Measurements from ENCODE around the gene AQP7.
"Not testable (repeated sequence)": the region's sequence is repeated elsewhere in the genome, so short reads cannot be mapped to it uniquely, and the experiment has no call there.

Gene AQP7

DNA sequence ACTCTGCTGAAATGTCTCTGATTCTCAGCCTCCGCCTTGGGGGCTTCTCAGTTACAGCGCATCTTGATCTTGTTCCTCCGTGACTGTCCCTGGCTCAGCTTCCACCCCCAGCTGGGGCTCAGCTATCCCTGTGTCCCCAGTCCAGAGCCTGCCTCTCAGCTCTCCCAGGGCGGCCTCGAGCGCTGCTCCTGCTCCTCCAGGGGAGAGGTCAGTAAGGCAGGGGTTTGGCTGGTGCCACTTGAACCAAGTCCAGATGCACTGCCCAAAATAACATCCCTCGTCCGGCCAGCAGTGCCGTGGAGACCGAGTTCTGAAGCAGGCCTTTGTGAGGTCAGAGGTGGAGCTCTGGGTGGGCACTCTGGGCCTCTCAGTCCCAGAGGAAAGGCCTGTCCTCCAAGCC is at the start of gene AQP7:
TSS of gene AQP7 (minus strand) at position 198 of the 400 bp plus-strand sequence. CDS start 1,306 bp downstream, outside the sequence.
- not testable (repeated sequence) for H3K9ac ChIP-seq (ENCODE audit: low read depth in 1 of 2, low read length in 2 of 2); H3K36me3 ChIP-seq (ENCODE audit: control insufficient read depth in 2 of 2, insufficient read depth in 2 of 2, low read length in 2 of 2); H3K4me3 ChIP-seq (ENCODE audit: low read length in 2 of 2); H3K4me1 ChIP-seq (ENCODE audit: control insufficient read depth in 2 of 2, insufficient read depth in 2 of 2, low read length in 2 of 2); H3K27ac ChIP-seq (ENCODE audit: low read depth in 2 of 2, low read length in 2 of 2); H3K27me3 ChIP-seq (ENCODE audit: control insufficient read depth in 2 of 2, insufficient read depth in 2 of 2, low read length in 2 of 2); H3K9me3 ChIP-seq (ENCODE audit: control insufficient read depth in 2 of 2, low read length in 2 of 2)

DNA sequence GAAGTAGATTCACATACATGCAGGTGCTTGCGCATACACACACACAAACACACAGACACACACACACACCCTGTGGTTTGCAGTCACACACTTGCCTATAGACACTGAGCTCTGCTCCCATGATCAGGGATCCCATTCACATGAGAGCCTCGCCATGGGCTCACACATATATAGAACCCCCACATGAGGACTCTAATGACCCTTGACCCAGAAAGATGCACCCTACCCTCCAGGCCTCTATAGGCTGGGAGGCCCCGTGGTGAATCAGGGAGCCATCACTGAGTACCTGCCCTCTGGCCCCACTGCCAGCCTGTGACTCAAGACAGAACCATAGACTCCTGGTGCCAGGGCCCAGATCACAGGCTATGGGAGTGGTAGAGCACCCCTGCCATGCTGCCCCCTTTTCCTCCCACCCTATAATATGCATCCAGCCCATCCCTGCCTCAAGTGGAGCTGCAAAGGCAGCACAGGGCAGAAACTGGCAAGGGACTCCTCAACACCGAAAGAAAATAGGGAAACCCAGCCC is 48.3 kb upstream of the AQP7 start:
- H3K9me3 ChIP-seq (ENCODE audit: control insufficient read depth in 2 of 2, low read length in 2 of 2) = no peaks in the 10 kb centered on the region
- no peak overlapping the region for H3K4me3 ChIP-seq (ENCODE audit: low read length in 2 of 2)
- peaks cover 0 to 1% of the 10 kb centered on the region in 2 donors for H3K27me3 ChIP-seq (ENCODE audit: control insufficient read depth in 2 of 2, insufficient read depth in 2 of 2, low read length in 2 of 2)
- H3K27ac ChIP-seq (ENCODE audit: low read depth in 2 of 2, low read length in 2 of 2) = no peak overlapping the region
- no peaks in the 10 kb centered on the region for H3K36me3 ChIP-seq (ENCODE audit: control insufficient read depth in 2 of 2, insufficient read depth in 2 of 2, low read length in 2 of 2)
- no peak overlapping the region for H3K9ac ChIP-seq (ENCODE audit: low read depth in 1 of 2, low read length in 2 of 2)
- peaks cover 9 to 18% of the 10 kb centered on the region in 2 donors for H3K4me1 ChIP-seq (ENCODE audit: control insufficient read depth in 2 of 2, insufficient read depth in 2 of 2, low read length in 2 of 2)

DNA sequence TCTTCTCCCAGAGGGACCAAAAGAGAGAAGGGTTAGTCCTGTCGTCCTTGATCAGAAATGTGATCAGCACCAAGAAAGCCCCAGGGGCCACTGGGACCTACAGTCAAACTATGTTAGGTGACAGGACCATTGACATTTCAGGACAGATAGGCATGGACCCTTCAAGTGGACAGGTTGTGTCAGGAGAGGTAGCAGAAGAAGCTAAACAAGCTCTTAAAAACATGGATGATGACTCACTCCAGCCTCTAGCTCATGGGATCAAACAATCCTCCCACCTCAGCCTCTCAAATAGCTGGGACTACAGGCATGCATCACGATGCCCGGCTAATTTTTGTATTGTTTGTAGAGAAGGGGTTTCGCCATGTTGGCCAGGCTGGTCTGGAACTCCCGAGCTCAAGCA is 47.3 kb upstream of the AQP7 start:
- H3K4me3 ChIP-seq (ENCODE audit: low read length in 2 of 2) = no peak overlapping the region
- no peaks in the 10 kb centered on the region for H3K36me3 ChIP-seq (ENCODE audit: control insufficient read depth in 2 of 2, insufficient read depth in 2 of 2, low read length in 2 of 2)
- H3K27me3 ChIP-seq (ENCODE audit: control insufficient read depth in 2 of 2, insufficient read depth in 2 of 2, low read length in 2 of 2) = peaks cover 0 to 1% of the 10 kb centered on the region in 2 donors
- H3K4me1 ChIP-seq (ENCODE audit: control insufficient read depth in 2 of 2, insufficient read depth in 2 of 2, low read length in 2 of 2) = peaks cover 13 to 19% of the 10 kb centered on the region in 2 donors
- no peaks in the 10 kb centered on the region for H3K9me3 ChIP-seq (ENCODE audit: control insufficient read depth in 2 of 2, low read length in 2 of 2)
- H3K9ac ChIP-seq (ENCODE audit: low read depth in 1 of 2, low read length in 2 of 2) = no peak overlapping the region
- no peak overlapping the region for H3K27ac ChIP-seq (ENCODE audit: low read depth in 2 of 2, low read length in 2 of 2)

DNA sequence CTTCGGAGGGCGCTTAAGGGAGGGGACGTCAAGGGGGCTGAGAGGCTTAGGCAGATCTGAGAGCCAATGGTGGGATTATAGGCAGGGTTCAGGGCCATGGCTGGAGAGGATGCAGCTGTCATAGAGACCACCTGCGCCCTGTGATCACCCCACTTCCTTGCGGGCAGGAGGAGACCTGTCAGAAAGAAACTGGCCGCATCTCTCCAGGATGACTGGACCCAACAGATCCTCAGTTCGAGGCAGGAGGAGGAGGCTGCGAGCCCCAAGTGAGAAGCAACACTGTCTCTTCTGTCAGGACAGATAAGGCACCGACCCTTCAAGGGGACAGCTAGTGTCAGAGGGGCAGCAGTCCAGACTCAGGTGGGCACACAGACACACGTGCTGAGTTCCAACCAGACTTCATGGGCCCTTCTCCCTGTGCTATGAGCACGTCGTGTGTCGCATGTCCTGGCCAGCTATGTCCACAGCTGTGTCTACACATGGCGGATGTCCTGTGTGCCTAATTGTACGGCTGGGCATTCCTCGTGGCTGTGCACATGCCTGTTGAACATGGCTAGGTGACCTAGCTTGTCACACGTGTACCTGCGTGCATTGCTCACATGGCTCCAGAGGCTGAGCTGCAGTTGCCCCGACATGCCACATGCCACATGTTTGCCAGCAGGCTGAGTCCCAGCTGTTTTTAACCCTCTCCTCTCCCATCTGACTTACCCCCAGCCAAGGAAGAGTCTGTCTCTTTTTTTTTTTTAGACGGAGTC is 45.6 kb upstream of the AQP7 start:
- Histone ChIP-seq H3K9me3 (ENCODE audit: control insufficient read depth in 2 of 2, low read length in 2 of 2) (no peaks in the 10 kb centered on the region), H3K27ac (ENCODE audit: low read depth in 2 of 2, low read length in 2 of 2) (peak overlapping the region in 1 of 2 donors; percentile 73), H3K9ac (ENCODE audit: low read depth in 1 of 2, low read length in 2 of 2) (peak overlapping the region in 1 of 2 donors; percentile 39), H3K4me3 (ENCODE audit: low read length in 2 of 2) (peak overlapping the region; percentile 38 to 76), H3K36me3 (ENCODE audit: control insufficient read depth in 2 of 2, insufficient read depth in 2 of 2, low read length in 2 of 2) (no peaks in the 10 kb centered on the region), H3K27me3 (ENCODE audit: control insufficient read depth in 2 of 2, insufficient read depth in 2 of 2, low read length in 2 of 2) (peaks cover 0 to 1% of the 10 kb centered on the region in 2 donors), H3K4me1 (ENCODE audit: control insufficient read depth in 2 of 2, insufficient read depth in 2 of 2, low read length in 2 of 2) (peaks cover 13 to 19% of the 10 kb centered on the region in 2 donors)

DNA sequence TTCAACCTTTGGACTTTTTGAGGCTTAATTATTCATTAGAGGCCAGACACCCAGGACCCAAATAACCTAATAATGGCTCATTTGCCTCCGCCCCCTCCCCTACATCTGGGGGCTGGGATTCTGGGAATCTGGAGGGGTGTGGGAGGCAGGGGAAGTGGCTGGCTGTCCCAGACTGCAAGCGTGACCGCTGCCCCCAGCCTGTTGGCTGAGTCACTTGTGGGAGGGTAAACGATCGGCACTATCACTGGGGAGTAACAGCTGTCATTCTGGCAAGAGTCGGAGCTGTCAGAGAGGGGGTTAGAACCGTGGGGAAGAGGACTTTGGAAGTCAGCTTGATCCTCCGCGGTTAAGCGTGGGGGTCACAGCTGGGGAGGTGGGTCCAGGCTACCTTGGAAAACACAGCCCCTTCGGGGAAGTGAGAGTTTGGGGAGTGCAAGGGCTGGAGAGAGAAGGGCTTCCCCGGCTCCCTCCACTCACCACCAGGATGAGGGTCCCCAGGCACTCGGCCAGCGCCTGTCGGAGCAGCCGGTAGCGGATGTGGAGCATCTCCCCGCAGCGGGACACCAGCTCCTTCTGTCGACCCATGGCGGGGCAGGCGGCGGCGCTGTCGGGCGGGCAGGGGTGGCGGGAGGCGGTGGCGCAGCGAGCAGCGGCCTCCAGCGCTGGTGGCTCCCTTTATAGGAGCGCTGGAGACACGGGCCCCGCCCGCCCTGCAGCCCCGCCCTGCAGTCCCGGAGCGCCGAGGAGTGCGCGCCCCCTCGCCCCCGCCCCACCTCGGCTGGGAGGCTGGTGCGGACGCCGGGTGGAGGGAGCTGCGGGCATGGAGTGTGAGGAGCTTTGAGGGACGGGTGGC is 44.8 kb upstream of the AQP7 start, which contains the start of gene AQP3:
TSS of gene AQP3 (minus strand) at position 648 of the 853 bp plus-strand sequence. CDS start at position 585, 63 bp downstream.
- peak within 1 kb of the TSS; percentile 60 to 76 for H3K4me3 ChIP-seq (ENCODE audit: low read length in 2 of 2)
- H3K27me3 ChIP-seq (ENCODE audit: control insufficient read depth in 2 of 2, insufficient read depth in 2 of 2, low read length in 2 of 2) = peaks cover 0 to 1% of the 10 kb centered on the region in 2 donors
- peaks cover 0 to 3% of the 10 kb centered on the region in 2 donors for H3K36me3 ChIP-seq (ENCODE audit: control insufficient read depth in 2 of 2, insufficient read depth in 2 of 2, low read length in 2 of 2)
- H3K4me1 ChIP-seq (ENCODE audit: control insufficient read depth in 2 of 2, insufficient read depth in 2 of 2, low read length in 2 of 2) = peaks cover 13 to 19% of the 10 kb centered on the region in 2 donors
- peak within 1 kb of the TSS; percentile 50 to 73 for H3K27ac ChIP-seq (ENCODE audit: low read depth in 2 of 2, low read length in 2 of 2)
- peak within 1 kb of the TSS; percentile 39 to 76 for H3K9ac ChIP-seq (ENCODE audit: low read depth in 1 of 2, low read length in 2 of 2)
- H3K9me3 ChIP-seq (ENCODE audit: control insufficient read depth in 2 of 2, low read length in 2 of 2) = no peaks in the 10 kb centered on the region

DNA sequence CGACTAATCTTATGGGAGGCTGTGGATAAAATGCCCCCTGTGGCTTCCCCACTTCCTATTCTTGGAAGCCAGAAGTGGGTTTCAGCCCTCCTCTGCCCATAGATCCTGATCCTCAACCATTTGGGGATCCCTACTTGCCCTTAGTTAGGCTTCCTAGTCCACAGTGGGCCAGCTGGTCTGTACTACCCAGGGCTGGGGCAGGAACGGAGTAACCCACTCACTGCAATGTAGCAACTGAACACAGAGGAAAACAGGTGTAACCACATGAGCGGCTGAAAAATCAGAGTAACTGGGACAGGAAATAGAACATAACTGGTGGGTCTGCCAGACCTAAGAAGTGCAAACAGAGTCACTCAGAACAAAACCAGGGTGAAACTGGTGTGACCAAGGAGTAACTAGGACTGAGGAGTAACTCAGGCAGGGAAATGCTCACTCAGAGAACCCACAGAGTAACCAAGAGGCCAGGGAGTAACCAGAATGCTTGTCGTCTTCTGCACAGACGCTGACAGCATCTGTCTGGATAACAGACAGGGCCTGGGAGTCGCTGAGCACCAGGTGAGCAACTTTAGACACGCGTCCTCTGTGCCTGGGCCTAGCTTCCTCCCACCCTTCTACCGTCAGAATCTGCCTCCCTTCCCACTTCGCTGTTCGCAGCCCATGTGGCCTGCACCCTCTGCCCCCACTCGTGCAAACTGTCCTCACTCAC is 44.0 kb upstream of the AQP7 start:
- peaks cover 13 to 19% of the 10 kb centered on the region in 2 donors for H3K4me1 ChIP-seq (ENCODE audit: control insufficient read depth in 2 of 2, insufficient read depth in 2 of 2, low read length in 2 of 2)

DNA sequence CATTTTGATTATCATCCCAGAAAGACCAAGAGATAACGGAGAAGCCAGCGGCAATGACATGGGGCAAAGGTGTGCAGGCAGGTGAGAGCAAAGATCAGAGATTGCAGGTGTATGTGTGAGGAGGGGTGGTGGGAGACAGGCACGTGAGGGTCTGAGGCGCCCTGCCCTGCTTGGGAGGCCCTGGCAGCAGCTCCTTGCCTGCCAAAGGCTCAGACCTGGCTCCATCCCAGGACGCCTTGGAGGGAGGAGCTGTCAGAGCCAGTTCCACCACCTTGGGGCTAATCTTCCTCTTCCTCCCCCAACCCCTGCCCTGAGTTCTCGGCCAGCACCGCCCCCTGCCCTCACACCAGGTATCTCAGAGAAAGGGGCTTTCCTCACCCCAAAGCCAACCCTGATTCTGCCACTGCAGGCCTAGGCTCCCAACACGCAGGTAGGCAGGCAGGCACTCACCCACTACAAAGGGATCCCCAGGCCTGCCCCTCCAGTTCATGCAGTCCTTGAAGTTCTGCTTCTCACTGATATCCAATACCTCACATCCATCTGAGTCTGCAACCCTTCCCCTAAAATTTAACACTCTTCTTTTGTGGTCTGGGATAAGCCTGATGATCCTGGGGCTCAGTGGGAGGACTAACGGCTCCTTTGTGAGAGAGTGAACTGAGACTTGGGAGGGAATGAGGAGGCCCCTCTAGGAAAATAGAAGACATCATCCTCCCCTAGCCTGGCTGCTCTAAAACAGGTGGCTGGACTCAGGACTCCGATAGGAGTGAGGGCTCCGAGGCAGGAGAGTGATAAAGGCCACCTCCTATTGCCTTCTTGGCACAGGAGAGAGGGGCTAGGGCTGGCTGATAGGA is 43.2 kb upstream of the AQP7 start:
- H3K9me3 ChIP-seq (ENCODE audit: control insufficient read depth in 2 of 2, low read length in 2 of 2) = no peaks in the 10 kb centered on the region
- peaks cover 0 to 1% of the 10 kb centered on the region in 2 donors for H3K27me3 ChIP-seq (ENCODE audit: control insufficient read depth in 2 of 2, insufficient read depth in 2 of 2, low read length in 2 of 2)
- H3K36me3 ChIP-seq (ENCODE audit: control insufficient read depth in 2 of 2, insufficient read depth in 2 of 2, low read length in 2 of 2) = peaks cover 0 to 3% of the 10 kb centered on the region in 2 donors
- H3K27ac ChIP-seq (ENCODE audit: low read depth in 2 of 2, low read length in 2 of 2) = peak overlapping the region in 1 of 2 donors; percentile 73
- peaks cover 13 to 19% of the 10 kb centered on the region in 2 donors for H3K4me1 ChIP-seq (ENCODE audit: control insufficient read depth in 2 of 2, insufficient read depth in 2 of 2, low read length in 2 of 2)
- H3K4me3 ChIP-seq (ENCODE audit: low read length in 2 of 2) = peak overlapping the region; percentile 20 to 76
- peak overlapping the region in 1 of 2 donors; percentile 26 for H3K9ac ChIP-seq (ENCODE audit: low read depth in 1 of 2, low read length in 2 of 2)

More for the DNA sequence above, 44.0 kb upstream of the AQP7 start:
- Histone ChIP-seq H3K4me3 (ENCODE audit: low read length in 2 of 2) (peak overlapping the region; percentile 60 to 76), H3K9me3 (ENCODE audit: control insufficient read depth in 2 of 2, low read length in 2 of 2) (no peaks in the 10 kb centered on the region), H3K36me3 (ENCODE audit: control insufficient read depth in 2 of 2, insufficient read depth in 2 of 2, low read length in 2 of 2) (peaks cover 0 to 3% of the 10 kb centered on the region in 2 donors), H3K27me3 (ENCODE audit: control insufficient read depth in 2 of 2, insufficient read depth in 2 of 2, low read length in 2 of 2) (peaks cover 0 to 1% of the 10 kb centered on the region in 2 donors), H3K9ac (ENCODE audit: low read depth in 1 of 2, low read length in 2 of 2) (peak overlapping the region; percentile 39 to 76), H3K27ac (ENCODE audit: low read depth in 2 of 2, low read length in 2 of 2) (peak overlapping the region; percentile 50 to 73)

DNA sequence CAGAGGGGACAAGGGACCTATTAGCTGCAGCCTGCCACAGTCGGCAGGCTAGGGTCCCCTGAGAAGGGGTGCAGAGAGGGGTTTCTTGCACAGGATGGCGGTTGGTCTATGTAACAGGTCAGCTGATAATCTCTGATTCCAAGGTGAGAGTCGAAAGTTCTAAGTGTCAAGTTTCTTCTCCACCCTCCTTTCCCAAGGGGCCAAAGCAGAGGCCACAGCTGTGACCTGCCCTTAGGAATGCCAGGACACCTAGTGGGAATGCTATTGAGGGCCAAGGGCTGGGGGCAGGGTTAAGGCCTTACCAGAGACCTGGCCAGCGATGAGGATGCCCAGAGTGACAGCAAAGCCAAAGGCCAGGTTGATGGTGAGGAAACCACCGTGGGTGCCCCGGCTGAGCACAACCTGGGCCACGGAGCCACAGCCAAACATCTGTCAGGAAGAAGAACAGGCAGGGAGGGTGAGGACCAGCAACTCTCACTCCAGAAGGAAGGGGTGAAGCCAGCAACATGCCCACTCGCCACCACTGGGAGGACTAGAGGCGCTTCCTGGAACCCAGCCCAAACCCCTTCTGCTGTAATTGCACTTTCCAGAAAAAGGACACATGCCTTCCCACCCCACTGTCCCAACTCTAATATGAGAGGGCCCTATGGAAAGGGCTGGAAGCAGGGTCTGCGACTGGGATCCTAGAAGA is 41.2 kb upstream of the AQP7 start:
- Histone ChIP-seq H3K9me3 (ENCODE audit: control insufficient read depth in 2 of 2, low read length in 2 of 2) (no peaks in the 10 kb centered on the region), H3K27me3 (ENCODE audit: control insufficient read depth in 2 of 2, insufficient read depth in 2 of 2, low read length in 2 of 2) (peaks cover 0 to under 1% of the 10 kb centered on the region in 2 donors), H3K4me3 (ENCODE audit: low read length in 2 of 2) (no peak overlapping the region), H3K9ac (ENCODE audit: low read depth in 1 of 2, low read length in 2 of 2) (no peak overlapping the region), H3K27ac (ENCODE audit: low read depth in 2 of 2, low read length in 2 of 2) (no peak overlapping the region), H3K4me1 (ENCODE audit: control insufficient read depth in 2 of 2, insufficient read depth in 2 of 2, low read length in 2 of 2) (peaks cover 18 to 19% of the 10 kb centered on the region in 2 donors), H3K36me3 (ENCODE audit: control insufficient read depth in 2 of 2, insufficient read depth in 2 of 2, low read length in 2 of 2) (peaks cover 0 to 3% of the 10 kb centered on the region in 2 donors)
